ENCODE results near the gene SKIC8. TPM values are rescaled to one million over a fixed set of nuclear protein-coding genes. Genes with fewer than 3 reads are reported as not detected.

Gene SKIC8
- total RNA-seq, 2 donors from 2014 or later: 33.7 to 54.7 TPM

- Mint-ChIP-seq H3K4me3 (no peak overlapping the region), H3K9me3 (no peaks in the 10 kb centered on the region), H3K36me3 (ENCODE audit: low read depth) (no peaks in the 10 kb centered on the region), H3K4me1 (no peaks in the 10 kb centered on the region), H3K27me3 (peaks cover 11% of the 10 kb centered on the region), H3K27ac (no peak overlapping the region)
- no peak for ATAC-seq (replicated peaks)
Observed at GRCh38 chr15:78313383-78313782, 14.0 kb upstream of the SKIC8 start.

- Mint-ChIP-seq H3K27ac (no peak overlapping the region), H3K4me1 (no peaks in the 10 kb centered on the region), H3K27me3 (peaks cover 13% of the 10 kb centered on the region), H3K4me3 (no peak overlapping the region), H3K36me3 (ENCODE audit: low read depth) (no peaks in the 10 kb centered on the region), H3K9me3 (no peaks in the 10 kb centered on the region)
- no peak for ATAC-seq (replicated peaks)
Observed at GRCh38 chr15:78312957-78313356, 13.5 kb upstream of the SKIC8 start.

- Mint-ChIP-seq H3K27ac (no peak overlapping the region), H3K27me3 (peaks cover 14% of the 10 kb centered on the region), H3K4me3 (no peak overlapping the region), H3K9me3 (no peaks in the 10 kb centered on the region), H3K4me1 (no peaks in the 10 kb centered on the region), H3K36me3 (ENCODE audit: low read depth) (no peaks in the 10 kb centered on the region)
- no peak for ATAC-seq (replicated peaks)
Observed at GRCh38 chr15:78312536-78312935, 13.1 kb upstream of the SKIC8 start.

GRCh38 chr15:78311292-78311691 lies 11.9 kb upstream of the SKIC8 start:
- ATAC-seq (replicated peaks): no peak

GRCh38 chr15:78308422-78309032 lies 9.1 kb upstream of the SKIC8 start:
- peak; percentile 72 for ATAC-seq (replicated peaks)
- no peak overlapping the region for H3K27ac Mint-ChIP-seq
- no peak overlapping the region for H3K4me3 Mint-ChIP-seq
- H3K9me3 Mint-ChIP-seq: no peaks in the 10 kb centered on the region
- H3K36me3 Mint-ChIP-seq (ENCODE audit: low read depth): no peaks in the 10 kb centered on the region
- H3K4me1 Mint-ChIP-seq: no peaks in the 10 kb centered on the region
- H3K27me3 Mint-ChIP-seq: peaks cover 7% of the 10 kb centered on the region

More at GRCh38 chr15:78311292-78311691, 11.9 kb upstream of the SKIC8 start:
- Mint-ChIP-seq H3K27me3 (peaks cover 10% of the 10 kb centered on the region), H3K9me3 (no peaks in the 10 kb centered on the region), H3K4me1 (no peaks in the 10 kb centered on the region), H3K27ac (no peak overlapping the region), H3K36me3 (ENCODE audit: low read depth) (no peaks in the 10 kb centered on the region), H3K4me3 (no peak overlapping the region)

GRCh38 chr15:78307976-78308375 lies 8.6 kb upstream of the SKIC8 start:
- H3K27ac Mint-ChIP-seq: no peak overlapping the region

GRCh38 chr15:78306176-78306774 lies 6.9 kb upstream of the SKIC8 start:
- ATAC-seq (replicated peaks): no peak
- Mint-ChIP-seq H3K4me1 (no peaks in the 10 kb centered on the region), H3K27me3 (peaks cover 7% of the 10 kb centered on the region), H3K4me3 (no peak overlapping the region), H3K27ac (no peak overlapping the region), H3K9me3 (no peaks in the 10 kb centered on the region), H3K36me3 (ENCODE audit: low read depth) (no peaks in the 10 kb centered on the region)

More at GRCh38 chr15:78307976-78308375, 8.6 kb upstream of the SKIC8 start:
- H3K27me3 Mint-ChIP-seq: peaks cover 7% of the 10 kb centered on the region
- no peaks in the 10 kb centered on the region for H3K36me3 Mint-ChIP-seq (ENCODE audit: low read depth)
- no peak for ATAC-seq (replicated peaks)
- no peak overlapping the region for H3K4me3 Mint-ChIP-seq
- no peaks in the 10 kb centered on the region for H3K4me1 Mint-ChIP-seq
- no peaks in the 10 kb centered on the region for H3K9me3 Mint-ChIP-seq

GRCh38 chr15:78304216-78305066 lies 5.0 kb upstream of the SKIC8 start:
- no peak for ATAC-seq (replicated peaks)
- Mint-ChIP-seq H3K27me3 (peaks cover 4% of the 10 kb centered on the region), H3K27ac (no peak overlapping the region), H3K4me1 (no peaks in the 10 kb centered on the region), H3K4me3 (no peak overlapping the region), H3K36me3 (ENCODE audit: low read depth) (peaks cover under 1% of the 10 kb centered on the region), H3K9me3 (no peaks in the 10 kb centered on the region)

GRCh38 chr15:78302579-78303312 lies 3.3 kb upstream of the SKIC8 start:
- H3K27me3 Mint-ChIP-seq: no peaks in the 10 kb centered on the region
- H3K4me1 Mint-ChIP-seq: peaks cover 4% of the 10 kb centered on the region
- no peak overlapping the region for H3K4me3 Mint-ChIP-seq
- no peaks in the 10 kb centered on the region for H3K9me3 Mint-ChIP-seq
- H3K27ac Mint-ChIP-seq: peak overlapping the region; percentile 32
- peaks cover 5% of the 10 kb centered on the region for H3K36me3 Mint-ChIP-seq (ENCODE audit: low read depth)
- ATAC-seq (replicated peaks): peak; percentile 20

GRCh38 chr15:78301828-78302227 lies 2.4 kb upstream of the SKIC8 start:
- no peaks in the 10 kb centered on the region for H3K9me3 Mint-ChIP-seq
- H3K4me1 Mint-ChIP-seq: peaks cover 4% of the 10 kb centered on the region
- H3K36me3 Mint-ChIP-seq (ENCODE audit: low read depth): peaks cover 5% of the 10 kb centered on the region
- H3K27me3 Mint-ChIP-seq: no peaks in the 10 kb centered on the region
- ATAC-seq (replicated peaks): no peak
- H3K4me3 Mint-ChIP-seq: peak overlapping the region; percentile 31
- H3K27ac Mint-ChIP-seq: no peak overlapping the region

GRCh38 chr15:78301326-78301725 lies 1.9 kb upstream of the SKIC8 start:
- Mint-ChIP-seq H3K4me3 (peak overlapping the region; percentile 31), H3K4me1 (peaks cover 4% of the 10 kb centered on the region), H3K27ac (no peak overlapping the region), H3K9me3 (no peaks in the 10 kb centered on the region), H3K27me3 (no peaks in the 10 kb centered on the region), H3K36me3 (ENCODE audit: low read depth) (peaks cover 5% of the 10 kb centered on the region)
- no peak for ATAC-seq (replicated peaks)

GRCh38 chr15:78292219-78292618 lies 7.2 kb downstream of the SKIC8 start:
- no peak overlapping the region for H3K4me3 Mint-ChIP-seq
- H3K36me3 Mint-ChIP-seq (ENCODE audit: low read depth): peaks cover 80% of the 10 kb centered on the region
- H3K9me3 Mint-ChIP-seq: no peaks in the 10 kb centered on the region
- no peaks in the 10 kb centered on the region for H3K27me3 Mint-ChIP-seq
- H3K4me1 Mint-ChIP-seq: no peaks in the 10 kb centered on the region
- ATAC-seq (replicated peaks): no peak
- H3K27ac Mint-ChIP-seq: no peak overlapping the region

- H3K4me3 Mint-ChIP-seq: no peak overlapping the region
- no peak for ATAC-seq (replicated peaks)
- H3K9me3 Mint-ChIP-seq: no peaks in the 10 kb centered on the region
- no peaks in the 10 kb centered on the region for H3K27me3 Mint-ChIP-seq
- peaks cover 85% of the 10 kb centered on the region for H3K36me3 Mint-ChIP-seq (ENCODE audit: low read depth)
- H3K4me1 Mint-ChIP-seq: no peaks in the 10 kb centered on the region
- no peak overlapping the region for H3K27ac Mint-ChIP-seq
Observed at GRCh38 chr15:78291698-78292097, 7.7 kb downstream of the SKIC8 start.

- no peaks in the 10 kb centered on the region for H3K27me3 Mint-ChIP-seq
- ATAC-seq (replicated peaks): no peak
Observed at GRCh38 chr15:78291052-78291451, 8.4 kb downstream of the SKIC8 start.

More at GRCh38 chr15:78291052-78291451, 8.4 kb downstream of the SKIC8 start:
- Mint-ChIP-seq H3K4me3 (no peak overlapping the region), H3K36me3 (ENCODE audit: low read depth) (peaks cover 92% of the 10 kb centered on the region), H3K27ac (no peak overlapping the region), H3K9me3 (no peaks in the 10 kb centered on the region), H3K4me1 (no peaks in the 10 kb centered on the region)

All from activated T-helper 17 cell treated with anti-CD3 and anti-CD28 coated beads, Interleukin-2, amount 50 U/mL, for 72 hours (primary cell).